ENCODE data around the gene KIF22.
A peak's percentile ranks its signal among the peaks of the same experiment; 100 is the strongest.
"Not testable (repeated sequence)": the region's sequence is repeated elsewhere in the genome, so short reads cannot be mapped to it uniquely, and the experiment has no call there.

The KIF22 gene

GRCh38 chr16:29815793-29816693 is 25.5 kb downstream of the KIF22 start, which contains the start of gene PAGR1:
PAGR1 (plus strand) TSS chr16:29816152; CDS start chr16:29816526, 374 bp downstream.
- peak; percentile 89 for DNase-seq

- no peak for DNase-seq
Observed at GRCh38 chr16:29816694-29817441, 26.3 kb downstream of the KIF22 start.

- DNase-seq, result no peak
Observed at GRCh38 chr16:29818082-29818481, 27.5 kb downstream of the KIF22 start.

DNA sequence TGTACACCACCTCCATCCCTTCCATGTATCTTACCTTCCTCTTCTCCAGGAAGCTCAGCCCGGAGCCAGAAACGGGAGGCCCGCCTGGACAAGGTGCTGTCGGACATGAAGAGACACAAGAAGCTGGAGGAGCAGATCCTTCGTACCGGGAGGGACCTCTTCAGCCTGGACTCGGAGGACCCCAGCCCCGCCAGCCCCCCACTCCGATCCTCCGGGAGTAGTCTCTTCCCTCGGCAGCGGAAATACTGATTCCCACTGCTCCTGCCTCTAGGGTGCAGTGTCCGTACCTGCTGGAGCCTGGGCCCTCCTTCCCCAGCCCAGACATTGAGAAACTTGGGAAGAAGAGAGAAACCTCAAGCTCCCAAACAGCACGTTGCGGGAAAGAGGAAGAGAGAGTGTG is 29.0 kb downstream of the KIF22 start:
- no peak for DNase-seq

GRCh38 chr16:29820271-29820701 is 29.7 kb downstream of the KIF22 start, which contains the start of gene MVP:
MVP (plus strand) TSS chr16:29820462; CDS start chr16:29830550, 10,088 bp downstream.
- no peak for DNase-seq

DNA sequence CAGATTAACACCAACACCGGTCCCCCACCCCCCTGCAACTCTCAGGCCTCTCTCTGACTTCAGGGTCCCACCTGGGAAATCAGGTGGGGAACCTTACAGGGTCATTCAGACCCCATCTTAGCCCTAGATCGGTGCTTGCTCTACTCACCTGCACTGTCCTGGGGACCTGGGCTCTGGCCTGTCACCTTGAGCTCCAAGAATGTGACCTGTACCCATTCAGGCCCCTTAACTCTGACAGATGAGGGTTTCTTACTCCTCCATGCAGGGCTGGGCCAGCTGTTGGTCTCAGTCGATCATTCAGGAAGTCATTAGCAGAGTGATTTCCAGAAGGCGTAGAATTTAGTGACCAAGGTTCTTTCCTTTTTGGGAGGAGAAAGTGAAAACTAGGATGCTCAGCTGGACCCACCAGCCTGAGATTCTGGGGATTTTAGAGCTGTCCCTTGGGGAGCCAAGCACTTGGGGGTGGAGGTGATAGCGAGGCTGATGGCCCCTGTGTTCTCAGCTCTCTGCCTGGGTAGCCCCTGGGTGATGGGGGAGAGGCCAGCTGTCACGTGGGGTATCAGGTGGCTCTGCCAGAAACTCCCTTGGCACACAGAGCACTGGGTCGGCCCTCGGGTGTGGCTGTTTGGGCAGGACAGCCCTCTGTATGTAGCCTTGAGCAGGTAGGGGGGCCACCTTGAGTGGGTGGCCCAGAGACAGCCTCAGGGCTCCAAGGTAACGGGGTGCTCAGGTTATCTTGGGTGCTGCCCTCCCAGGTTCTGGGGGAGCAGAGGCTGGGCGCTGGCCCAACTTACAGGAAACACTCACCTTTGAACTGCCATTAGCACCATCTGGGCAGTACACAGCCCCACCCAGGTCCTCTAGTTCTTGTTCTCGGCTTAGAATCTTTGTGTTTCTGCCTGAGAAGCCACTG is 30.4 kb downstream of the KIF22 start:
- DNase-seq, result no peak

DNA sequence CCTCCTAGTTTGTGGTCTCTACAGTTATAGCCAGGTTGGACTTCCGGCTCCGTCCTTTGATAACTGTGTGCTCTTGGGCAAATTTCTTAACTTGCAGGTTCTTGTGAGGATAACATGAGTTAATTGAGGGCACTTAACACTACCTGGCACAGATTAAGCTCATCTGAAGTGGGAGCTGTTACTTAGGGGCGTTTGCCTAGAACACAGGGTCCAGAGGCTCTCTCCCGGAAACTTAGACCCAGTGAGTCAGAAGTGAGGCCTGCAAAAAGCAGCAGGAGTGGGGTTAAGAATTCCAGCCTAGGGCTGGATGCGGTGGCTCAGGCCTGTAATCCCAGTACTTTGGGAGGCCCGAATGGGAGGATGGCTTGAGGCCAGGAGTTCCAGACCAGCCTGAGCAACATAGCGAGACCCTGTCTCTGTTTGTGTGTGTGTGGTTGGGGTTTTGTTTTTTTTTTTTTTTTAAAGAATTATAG is 31.1 kb downstream of the KIF22 start:
- DNase-seq, result no peak

- DNase-seq, result no peak
Observed at GRCh38 chr16:29824589-29825144, 34.1 kb downstream of the KIF22 start.

- DNase-seq, result no peak
Observed at GRCh38 chr16:29825145-29826044, 34.8 kb downstream of the KIF22 start.

DNA sequence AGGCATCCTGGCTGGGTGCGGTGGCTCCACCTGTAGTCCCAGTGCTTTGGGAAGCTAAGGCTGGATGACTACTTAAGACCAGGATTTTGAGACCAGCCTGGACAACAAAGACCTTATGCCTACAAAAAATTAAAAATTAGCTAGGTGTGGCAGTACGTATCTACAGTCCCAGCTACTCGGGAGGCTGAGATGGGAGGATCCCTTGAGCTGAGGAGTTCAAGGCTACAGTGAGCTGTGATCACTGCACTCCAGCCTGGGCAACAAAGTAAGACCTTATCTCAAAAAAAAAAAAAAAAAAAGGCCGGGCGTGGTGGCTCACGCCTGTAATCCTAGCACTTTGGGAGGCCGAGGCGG is 35.8 kb downstream of the KIF22 start:
- no peak for DNase-seq

DNA sequence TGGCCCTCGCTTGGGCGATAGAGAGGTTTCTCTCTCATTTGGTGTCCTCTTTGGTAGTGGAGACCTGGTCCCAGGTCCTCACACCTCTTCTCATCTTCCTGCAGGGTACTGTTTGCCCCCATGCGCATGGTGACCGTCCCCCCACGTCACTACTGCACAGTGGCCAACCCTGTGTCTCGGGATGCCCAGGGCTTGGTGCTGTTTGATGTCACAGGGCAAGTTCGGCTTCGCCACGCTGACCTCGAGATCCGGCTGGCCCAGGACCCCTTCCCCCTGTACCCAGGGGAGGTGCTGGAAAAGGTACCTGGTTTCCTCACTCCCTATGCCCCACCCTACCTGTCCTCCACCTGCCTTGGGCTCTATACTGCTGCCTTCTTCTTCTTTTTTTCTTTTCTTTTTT is 40.2 kb downstream of the KIF22 start:
- DNase-seq, result no peak

DNA sequence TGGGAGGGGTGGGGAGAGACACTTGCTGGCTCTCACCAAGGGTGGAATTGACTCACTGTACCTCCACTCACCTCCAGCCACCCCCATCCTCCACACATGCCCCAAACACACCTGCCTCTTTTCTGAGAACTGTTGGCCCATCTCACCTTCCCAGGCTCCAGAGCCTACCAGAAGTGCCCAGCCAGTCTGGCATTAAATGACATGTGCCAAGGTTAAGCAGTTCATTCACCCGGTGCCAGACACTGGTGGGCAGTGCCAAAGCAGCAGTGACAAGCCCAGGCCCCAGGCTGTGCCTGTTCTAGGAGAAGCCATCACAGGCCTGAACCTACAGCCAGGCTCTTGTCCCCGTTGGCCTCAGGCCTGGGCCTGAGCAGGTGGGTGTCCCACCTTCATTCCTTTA is 40.9 kb downstream of the KIF22 start:
- DNase-seq, result no peak

DNA sequence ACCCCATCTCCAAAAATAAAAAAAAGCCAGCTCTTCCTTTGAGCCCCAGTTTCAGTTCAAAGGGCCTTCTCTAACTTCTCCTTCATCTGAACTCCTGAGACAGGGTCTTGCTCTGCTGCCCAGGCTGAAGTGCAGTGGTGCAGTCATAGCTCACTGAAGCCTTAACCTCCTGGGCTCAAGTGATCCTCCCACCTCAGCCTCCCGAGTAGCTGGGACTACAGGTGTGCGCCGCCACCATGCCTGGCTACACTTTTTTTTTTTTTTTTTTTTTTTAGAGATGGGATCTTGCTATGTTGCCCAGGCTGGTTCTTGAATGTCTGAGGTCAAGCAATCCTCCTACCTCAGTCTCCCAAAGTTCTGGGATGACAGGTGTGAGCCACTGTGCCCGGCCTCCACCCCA is 42.7 kb downstream of the KIF22 start:
- DNase-seq, result not testable (repeated sequence)

DNA sequence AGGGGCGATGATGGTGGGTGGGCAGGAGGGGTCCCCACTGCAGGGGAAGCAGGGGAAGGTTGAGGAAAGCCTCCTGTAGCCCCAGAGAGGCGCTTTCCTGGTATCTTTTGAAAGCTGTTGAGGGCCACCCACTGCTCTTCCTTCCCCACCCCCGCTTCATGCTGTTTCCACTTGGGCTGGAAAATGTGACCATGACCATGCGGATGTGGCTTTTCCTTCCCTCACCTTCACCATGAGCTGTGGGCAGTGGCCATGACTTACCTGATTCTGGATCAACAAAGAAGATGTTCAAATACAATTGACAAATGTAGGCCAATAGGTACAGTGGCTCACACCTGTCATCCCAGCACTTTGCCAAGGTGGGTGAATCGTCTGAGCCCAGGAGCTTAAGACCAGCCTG is 43.5 kb downstream of the KIF22 start:
- DNase-seq, result no peak

GRCh38 chr16:29835926-29836325 is 45.4 kb downstream of the KIF22 start:
- DNase-seq, result no peak

GRCh38 chr16:29836623-29837022 is 46.1 kb downstream of the KIF22 start:
- no peak for DNase-seq

GRCh38 chr16:29837841-29838240 is 47.3 kb downstream of the KIF22 start:
- no peak for DNase-seq

DNA sequence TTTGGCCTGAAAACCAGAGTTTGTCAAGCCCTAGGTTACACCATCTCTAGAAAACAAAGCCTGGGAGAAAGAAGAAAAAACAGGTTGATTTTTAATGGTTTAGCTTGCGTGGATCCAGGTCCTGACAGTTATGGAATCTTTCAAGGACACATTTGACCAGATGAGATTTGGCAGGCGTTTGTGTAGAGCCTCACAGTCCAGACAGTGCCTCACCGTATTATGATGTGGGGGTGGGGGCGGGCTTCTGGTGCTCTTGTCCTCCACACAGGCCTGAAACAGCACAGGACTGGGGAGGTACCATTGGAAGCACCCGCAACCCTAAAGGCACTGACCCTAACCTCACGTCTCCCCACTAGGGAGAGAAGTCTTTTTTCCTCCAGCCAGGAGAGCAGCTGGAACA is 49.3 kb downstream of the KIF22 start:
- no peak for DNase-seq

DNA sequence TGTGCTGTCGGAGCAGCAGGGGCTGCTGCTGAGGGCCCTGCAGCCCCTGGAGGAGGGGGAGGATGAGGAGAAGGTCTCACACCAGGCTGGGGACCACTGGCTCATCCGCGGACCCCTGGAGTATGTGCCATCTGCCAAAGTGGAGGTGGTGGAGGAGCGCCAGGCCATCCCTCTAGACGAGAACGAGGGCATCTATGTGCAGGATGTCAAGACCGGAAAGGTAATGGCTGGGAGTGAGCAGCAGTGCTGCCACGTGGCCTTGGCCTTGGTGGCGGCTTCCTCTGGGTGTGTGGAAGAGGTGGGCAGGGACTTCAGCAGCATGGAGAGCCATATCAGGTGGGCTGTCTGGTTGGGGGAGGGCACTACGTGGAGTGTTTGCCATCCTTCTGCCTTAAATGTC is 49.7 kb downstream of the KIF22 start:
- no peak for DNase-seq

DNA sequence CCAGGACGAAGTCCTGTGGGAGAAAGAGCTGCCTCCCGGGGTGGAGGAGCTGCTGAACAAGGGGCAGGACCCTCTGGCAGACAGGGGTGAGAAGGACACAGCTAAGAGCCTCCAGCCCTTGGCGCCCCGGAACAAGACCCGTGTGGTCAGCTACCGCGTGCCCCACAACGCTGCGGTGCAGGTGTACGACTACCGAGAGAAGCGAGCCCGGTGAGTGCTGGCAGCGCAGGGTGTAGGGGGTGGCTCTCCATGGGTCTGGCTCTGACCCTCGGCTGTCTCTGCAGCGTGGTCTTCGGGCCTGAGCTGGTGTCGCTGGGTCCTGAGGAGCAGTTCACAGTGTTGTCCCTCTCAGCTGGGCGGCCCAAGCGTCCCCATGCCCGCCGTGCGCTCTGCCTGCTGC is 51.1 kb downstream of the KIF22 start:
- no peak for DNase-seq

GRCh38 chr16:29842732-29843346 is 52.3 kb downstream of the KIF22 start:
- no peak for DNase-seq

All from activated gamma-delta T cell (primary cell).